Calu3 (cell line): ENCODE measurements around the gene PSMC4. TPM values are rescaled to one million over a fixed set of nuclear protein-coding genes. Genes with fewer than 3 reads are reported as not detected.

ENCODE experiments used
- BruUV-seq: library from RNA; stranded (reverse); fragments of 400-500 nt; replicated peaks from 2 replicates; lab custom pipeline; 2021; lab: Mats Ljungman, UMichigan
- CTCF ChIA-PET: fragments of 300-600 bp; sonication (Branson Sonifier 250); formaldehyde crosslinking; loops from one replicate; lab custom pipeline; 2022; ENCODE audit warnings: antibody characterized with exemption; lab: Charles Lee
- DNase-seq: peaks from one replicate; pipeline ENCODE4 v3.0.0; 2022
- H3K27ac Mint-ChIP-seq: one replicate; pipeline ENCODE4 v1.8.0; 2022; ENCODE audit warnings: mixed read lengths; ENCODE audit not compliant: unreplicated experiment
- H3K27me3 Mint-ChIP-seq: one replicate; pipeline ENCODE4 v1.8.0; 2022; ENCODE audit warnings: mixed read lengths; ENCODE audit not compliant: unreplicated experiment
- H3K36me3 Mint-ChIP-seq: one replicate; pipeline ENCODE4 v1.8.0; 2022; ENCODE audit warnings: mild to moderate bottlenecking, moderate library complexity, mixed read lengths; ENCODE audit not compliant: insufficient read depth, unreplicated experiment
- H3K4me1 Mint-ChIP-seq: one replicate; pipeline ENCODE4 v1.8.0; 2022; ENCODE audit warnings: mild to moderate bottlenecking, low read depth, mixed read lengths; ENCODE audit not compliant: unreplicated experiment
- H3K4me3 Mint-ChIP-seq: one replicate; pipeline ENCODE4 v1.8.0; 2022; ENCODE audit warnings: mild to moderate bottlenecking, low read depth, moderate library complexity, mixed read lengths; ENCODE audit not compliant: unreplicated experiment
- H3K9me3 Mint-ChIP-seq: one replicate; pipeline ENCODE4 v1.8.0; 2022; ENCODE audit warnings: low read depth, mixed read lengths; ENCODE audit not compliant: unreplicated experiment
- intact Hi-C: fragments of 100-400 bp; cut with micrococcal nuclease; formaldehyde crosslinking; loops from one replicate; pipeline ENCODE4 v1.10.0; 2022; ENCODE audit not compliant: unreplicated experiment
- total RNA-seq: library from RNA; stranded (reverse); gene quantifications from 2 replicates; pipeline ENCODE4 v1.2.3, GENCODE V29; 2022
- TF ChIP-seq, protein P1 (sequence below): fragments of 200-600 bp; IDR thresholded peaks from one replicate; pipeline ENCODE4 v1.8.0; 2022; ENCODE audit warnings: antibody characterized with exemption; ENCODE audit not compliant: unreplicated experiment

PSMC4 gene
- total RNA-seq, 1 experiment from 2014 or later = 300 TPM

DNA sequence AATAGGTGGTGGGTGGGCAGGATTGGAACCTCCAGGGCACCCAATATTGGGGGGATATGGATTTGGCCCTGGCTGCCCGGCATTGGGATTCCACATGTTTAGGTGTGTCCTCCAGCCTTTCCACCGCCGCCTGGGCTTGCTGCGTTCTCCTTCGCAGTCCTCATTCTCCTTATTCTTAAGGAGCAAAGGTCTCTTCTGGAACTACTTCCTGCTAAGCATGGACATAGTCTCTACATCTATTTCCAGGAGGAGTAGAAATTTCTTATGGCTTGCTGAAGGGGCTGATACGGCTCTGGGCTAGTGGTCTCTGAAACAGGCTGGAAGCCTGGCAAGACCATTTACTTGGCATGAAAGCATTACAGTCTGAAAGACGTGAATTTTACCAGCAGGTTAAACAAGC lies 27.4 kb upstream of the PSMC4 start:
- Mint-ChIP-seq H3K4me1 (peaks cover 70% of the 10 kb centered on the region), H3K27me3 (no peaks in the 10 kb centered on the region), H3K9me3 (peaks cover 4% of the 10 kb centered on the region), H3K36me3 (peaks cover 24% of the 10 kb centered on the region), H3K4me3 (peak overlapping the region; percentile 14), H3K27ac (peak overlapping the region; percentile 96)
- DNase-seq = peak; percentile 38
- CTCF ChIA-PET = interaction anchor here (0.9 to 2.2 kb wide), 4 partner anchors 10 to 477 kb away, joined by 3 to 23 read pairs (median 3); partner anchors contain the start of gene PSMC4
- intact Hi-C loops = loop anchor here (5.0 kb wide), 1 partner anchor 36 kb away; no protein-coding TSS in a partner anchor
- BruUV-seq = TSS peak; percentile 82
- TF ChIP-seq, protein P1, sequence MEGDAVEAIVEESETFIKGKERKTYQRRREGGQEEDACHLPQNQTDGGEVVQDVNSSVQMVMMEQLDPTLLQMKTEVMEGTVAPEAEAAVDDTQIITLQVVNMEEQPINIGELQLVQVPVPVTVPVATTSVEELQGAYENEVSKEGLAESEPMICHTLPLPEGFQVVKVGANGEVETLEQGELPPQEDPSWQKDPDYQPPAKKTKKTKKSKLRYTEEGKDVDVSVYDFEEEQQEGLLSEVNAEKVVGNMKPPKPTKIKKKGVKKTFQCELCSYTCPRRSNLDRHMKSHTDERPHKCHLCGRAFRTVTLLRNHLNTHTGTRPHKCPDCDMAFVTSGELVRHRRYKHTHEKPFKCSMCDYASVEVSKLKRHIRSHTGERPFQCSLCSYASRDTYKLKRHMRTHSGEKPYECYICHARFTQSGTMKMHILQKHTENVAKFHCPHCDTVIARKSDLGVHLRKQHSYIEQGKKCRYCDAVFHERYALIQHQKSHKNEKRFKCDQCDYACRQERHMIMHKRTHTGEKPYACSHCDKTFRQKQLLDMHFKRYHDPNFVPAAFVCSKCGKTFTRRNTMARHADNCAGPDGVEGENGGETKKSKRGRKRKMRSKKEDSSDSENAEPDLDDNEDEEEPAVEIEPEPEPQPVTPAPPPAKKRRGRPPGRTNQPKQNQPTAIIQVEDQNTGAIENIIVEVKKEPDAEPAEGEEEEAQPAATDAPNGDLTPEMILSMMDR = no peak

DNA sequence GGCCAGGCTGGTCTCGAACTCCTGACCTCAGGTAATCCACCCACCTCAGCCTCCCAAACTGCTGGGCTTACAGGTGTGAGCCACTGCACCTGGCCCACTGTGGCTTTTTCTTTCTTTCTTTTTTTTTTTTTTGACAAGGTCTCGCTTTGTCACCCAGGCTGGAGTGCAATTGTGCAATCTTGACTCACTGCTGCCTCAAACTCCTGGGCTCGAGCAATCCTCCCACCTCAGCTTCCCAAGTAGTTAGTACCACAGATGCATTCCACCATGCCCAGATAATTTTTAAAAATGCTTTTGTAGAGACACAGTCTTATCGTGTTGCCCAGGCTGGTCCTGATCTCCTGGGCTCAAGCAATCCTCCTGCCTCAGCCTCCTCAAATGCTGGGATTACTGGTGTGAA lies 24.4 kb upstream of the PSMC4 start:
- CTCF ChIA-PET = no interaction called here
- Mint-ChIP-seq H3K4me1 (peaks cover 55% of the 10 kb centered on the region), H3K9me3 (peaks cover 3% of the 10 kb centered on the region), H3K4me3 (no peak overlapping the region), H3K27me3 (no peaks in the 10 kb centered on the region), H3K27ac (peak overlapping the region; percentile 60), H3K36me3 (peaks cover 23% of the 10 kb centered on the region)
- BruUV-seq = no TSS peak
- TF ChIP-seq, protein P1 = no peak
- DNase-seq = no peak
- intact Hi-C loops = no loop called here

DNA sequence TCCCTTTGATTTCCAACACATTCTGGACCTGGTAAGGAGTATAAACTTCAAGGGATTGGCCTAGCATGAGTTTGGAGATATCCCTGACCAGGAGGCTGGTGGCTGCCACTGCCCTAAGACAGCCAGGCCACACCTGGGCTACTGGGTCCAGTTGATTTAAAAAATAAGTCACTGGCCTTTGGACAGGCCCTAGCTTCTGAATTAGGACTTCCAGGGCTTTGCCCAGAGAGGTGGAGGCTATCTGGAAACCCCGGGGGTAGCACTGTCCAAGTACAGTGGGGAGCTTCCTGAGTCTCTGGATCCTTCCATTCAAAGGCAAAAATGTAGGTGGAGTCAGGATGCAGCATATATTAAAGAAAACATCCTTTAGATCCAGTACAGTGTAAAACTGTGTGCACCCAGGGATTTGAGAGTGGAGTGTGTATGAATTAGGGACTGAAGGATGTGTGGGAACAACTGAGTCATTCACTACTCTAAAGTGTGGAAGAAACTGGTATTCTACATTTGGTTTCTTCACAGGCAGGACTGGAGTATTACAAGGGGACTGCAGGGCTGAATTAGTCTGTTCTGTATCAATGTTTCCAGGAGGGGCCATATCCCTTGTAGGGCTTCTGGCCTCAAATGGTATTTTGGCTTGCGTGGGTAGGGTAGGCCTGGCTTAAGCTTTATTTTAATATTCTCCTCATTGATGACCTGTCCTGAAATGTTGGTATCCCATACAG lies 21.8 kb upstream of the PSMC4 start:
- TF ChIP-seq, protein P1 = no peak
- CTCF ChIA-PET = interaction anchor here (0.6 kb wide), 1 partner anchor 163 kb away, joined by 4 read pairs; no protein-coding TSS in a partner anchor
- Mint-ChIP-seq H3K4me1 (peaks cover 56% of the 10 kb centered on the region), H3K4me3 (no peak overlapping the region), H3K27ac (no peak overlapping the region), H3K27me3 (no peaks in the 10 kb centered on the region), H3K36me3 (peaks cover 11% of the 10 kb centered on the region), H3K9me3 (peaks cover 5% of the 10 kb centered on the region)
- DNase-seq = no peak
- intact Hi-C loops = no loop called here
- BruUV-seq = no TSS peak

DNA sequence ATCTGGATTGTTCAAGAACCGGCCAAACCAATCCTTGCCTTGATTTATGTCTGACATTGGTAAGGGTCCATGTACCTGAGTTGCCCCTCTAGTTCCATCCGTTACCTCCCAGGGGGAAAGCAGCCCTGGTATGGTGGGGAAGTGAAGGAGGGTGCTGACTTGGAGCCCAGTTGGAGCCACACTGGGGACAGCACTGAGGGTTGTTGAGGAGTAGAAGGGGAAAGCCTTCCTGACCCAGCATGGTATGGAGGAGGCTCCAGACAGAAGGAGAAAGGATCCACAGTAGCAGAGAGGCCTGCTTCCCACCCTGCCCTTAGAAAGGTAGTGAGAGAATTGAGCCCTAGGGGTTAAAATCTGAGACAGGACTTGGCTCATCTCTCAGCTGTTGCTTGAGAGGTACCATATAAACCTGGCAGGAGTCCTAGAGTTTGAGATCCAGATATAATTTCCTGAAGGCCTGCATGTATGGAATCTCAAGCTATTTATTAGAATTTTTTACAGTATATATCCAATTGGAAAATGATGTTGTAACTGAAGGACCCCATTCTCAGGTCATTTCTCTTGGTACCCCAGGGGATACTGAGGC lies 19.8 kb upstream of the PSMC4 start:
- TF ChIP-seq, protein P1 = no peak
- no TSS peak for BruUV-seq
- intact Hi-C loops = no loop called here
- H3K4me1 Mint-ChIP-seq = peaks cover 47% of the 10 kb centered on the region
- H3K27me3 Mint-ChIP-seq = no peaks in the 10 kb centered on the region
- H3K27ac Mint-ChIP-seq = peak overlapping the region; percentile 41
- peaks cover 5% of the 10 kb centered on the region for H3K9me3 Mint-ChIP-seq
- no peak overlapping the region for H3K4me3 Mint-ChIP-seq
- no peak for DNase-seq
- CTCF ChIA-PET = interaction anchor here (1.1 kb wide), 1 partner anchor 19 kb away, joined by 6 read pairs; no protein-coding TSS in a partner anchor
- peaks cover 7% of the 10 kb centered on the region for H3K36me3 Mint-ChIP-seq
